GM18520 (cell line): Measurements from ENCODE around the gene PCIF1.
"Not testable (repeated sequence)": the region's sequence is repeated elsewhere in the genome, so short reads cannot be mapped to it uniquely, and the experiment has no call there.

ENCODE experiments used
- ATAC-seq: cut with Tn5 transposase; IDR thresholded peaks from one replicate; pipeline ENCODE4 v1.9.1; 2021; ENCODE audit not compliant: unreplicated experiment

Gene PCIF1

GRCh38 chr20:45988830-45989229 is 54.3 kb downstream of the PCIF1 start:
- ATAC-seq: not testable (repeated sequence)

DNA sequence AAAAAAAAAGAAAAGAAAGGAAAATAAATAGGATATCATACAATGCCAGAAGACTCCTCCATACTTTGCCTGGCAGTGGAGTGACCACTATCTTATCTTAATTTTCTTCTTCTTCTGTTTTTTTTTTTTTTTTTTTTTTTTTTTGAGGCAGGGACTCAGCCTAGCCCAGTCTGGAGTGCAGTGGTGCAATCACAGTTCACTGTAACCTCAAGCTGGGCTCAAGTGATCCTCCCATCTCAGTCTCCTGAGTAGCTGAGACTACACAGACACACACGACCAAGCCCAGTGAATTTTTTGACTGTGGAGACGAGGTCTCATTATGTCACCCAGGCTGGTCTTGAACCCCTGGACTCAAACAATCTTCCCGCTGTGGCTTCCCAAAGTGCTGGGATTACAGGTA is 57.1 kb downstream of the PCIF1 start:
- ATAC-seq: no peak

DNA sequence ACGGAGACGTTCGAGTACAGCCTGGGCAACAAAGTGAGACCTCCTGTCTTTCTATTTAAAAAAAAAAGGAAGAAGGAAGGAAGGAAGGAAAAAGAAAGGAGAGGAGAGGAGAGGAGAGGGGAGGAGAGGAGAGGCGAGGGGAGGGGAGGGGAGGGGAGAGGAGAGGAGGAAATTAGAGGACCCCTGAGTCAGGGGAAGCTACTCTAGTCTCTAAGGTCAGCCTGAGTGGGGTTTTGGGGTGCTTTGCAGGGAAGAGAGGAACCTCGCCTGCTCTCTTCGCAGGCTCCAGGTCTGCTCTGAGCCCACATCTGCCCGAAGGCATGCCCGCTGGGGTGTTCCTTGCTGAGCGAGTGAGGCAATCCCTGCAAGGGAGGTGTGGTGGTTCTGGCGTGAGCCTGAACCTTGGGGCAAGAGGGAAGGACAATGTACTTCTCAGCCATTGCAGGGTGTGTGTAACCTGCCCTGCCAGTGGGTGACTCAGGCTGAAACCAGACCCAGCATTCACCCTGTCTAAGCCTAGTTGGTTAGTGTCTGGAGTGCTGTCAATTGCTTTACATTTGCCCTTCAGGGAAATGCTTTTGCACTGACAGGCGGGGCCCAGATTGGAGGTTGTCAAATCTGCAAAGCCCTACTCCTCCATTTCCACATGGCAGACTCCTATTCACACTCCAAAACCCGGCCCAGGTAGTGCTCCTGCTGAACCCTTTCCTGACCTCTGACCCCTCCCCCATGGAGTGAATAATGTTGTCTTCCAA is 58.9 kb downstream of the PCIF1 start:
- ATAC-seq: no peak

GRCh38 chr20:45994761-45995493 is 60.4 kb downstream of the PCIF1 start:
- no peak for ATAC-seq

- ATAC-seq: not testable (repeated sequence)
Measured at GRCh38 chr20:45995495-45996097, 61.1 kb downstream of the PCIF1 start.

DNA sequence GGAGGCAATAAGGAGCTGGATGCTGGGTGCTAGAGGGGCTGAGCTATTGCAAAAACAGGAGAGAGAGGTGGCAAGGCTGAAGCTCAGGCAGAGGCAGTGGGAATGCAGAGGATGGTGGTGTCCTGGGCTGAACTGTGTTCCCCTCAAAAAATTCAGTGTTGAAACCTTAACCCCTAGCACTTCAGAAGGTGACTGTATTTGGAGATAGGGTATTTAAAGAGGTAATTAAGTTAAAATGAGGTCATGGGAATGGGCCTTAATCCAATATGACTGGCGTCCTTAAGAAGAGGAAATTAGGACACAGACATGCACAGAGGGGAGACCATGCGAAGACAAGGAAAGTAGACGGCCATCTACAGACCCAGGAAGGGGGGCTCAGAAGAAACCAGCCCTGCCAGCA is 62.7 kb downstream of the PCIF1 start:
- no peak for ATAC-seq
